BE2C (cell line): Measurements from ENCODE around the gene TBC1D22A.

Experiments
- DNase-seq: peaks from one replicate; pipeline ENCODE4 v3.0.0-alpha.2; 2020
- H3K27me3 ChIP-seq: fragments of 250-450 bp; sonication (Bioruptor Pico); 2 replicates; pipeline ENCODE4 v1.5.1; 2020; ENCODE audit warnings: mild to moderate bottlenecking
- H3K36me3 ChIP-seq: fragments of 250-450 bp; sonication (Bioruptor Pico); 2 replicates; pipeline ENCODE4 v1.5.1; 2020; ENCODE audit warnings: mild to moderate bottlenecking
- H3K4me1 ChIP-seq: fragments of 250-450 bp; sonication (Bioruptor Pico); 2 replicates; pipeline ENCODE4 v1.5.1; 2020
- H3K4me3 ChIP-seq: 2 replicates; pipeline ENCODE4 v1.5.1; 2011; ENCODE audit warnings: low read depth, low read length
- H3K9me3 ChIP-seq: fragments of 250-450 bp; sonication (Bioruptor Pico); 2 replicates; pipeline ENCODE4 v1.5.1; 2020
- TF ChIP-seq, protein P1 (sequence below): IDR thresholded peaks from 2 replicates; pipeline ENCODE4 v1.5.1; 2012; ENCODE audit warnings: mild to moderate bottlenecking, low read depth, low read length

The TBC1D22A gene

DNA sequence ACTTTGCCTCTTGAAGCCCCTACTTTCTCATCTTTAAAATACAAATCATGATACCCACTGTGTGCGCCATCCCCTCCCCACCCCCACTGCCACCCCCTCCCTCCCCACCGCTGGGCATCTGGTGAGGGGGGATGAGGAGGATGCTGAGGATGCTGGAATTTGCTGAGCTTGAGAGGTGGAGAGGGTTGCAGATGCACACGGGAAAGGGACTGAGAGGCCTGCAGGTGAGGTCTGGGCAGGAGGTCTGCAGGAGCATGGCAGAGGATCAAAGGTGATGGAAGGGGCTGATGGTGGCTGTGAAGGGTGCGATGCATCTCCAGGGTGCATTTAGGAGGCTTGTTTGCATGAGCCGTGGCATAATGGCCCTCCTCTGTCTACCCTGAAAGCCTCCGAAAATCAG, 7.6 kb upstream of the TBC1D22A start:
- DNase-seq = no peak
- no peaks in the 10 kb centered on the region for H3K36me3 ChIP-seq
- TF ChIP-seq, protein P1, sequence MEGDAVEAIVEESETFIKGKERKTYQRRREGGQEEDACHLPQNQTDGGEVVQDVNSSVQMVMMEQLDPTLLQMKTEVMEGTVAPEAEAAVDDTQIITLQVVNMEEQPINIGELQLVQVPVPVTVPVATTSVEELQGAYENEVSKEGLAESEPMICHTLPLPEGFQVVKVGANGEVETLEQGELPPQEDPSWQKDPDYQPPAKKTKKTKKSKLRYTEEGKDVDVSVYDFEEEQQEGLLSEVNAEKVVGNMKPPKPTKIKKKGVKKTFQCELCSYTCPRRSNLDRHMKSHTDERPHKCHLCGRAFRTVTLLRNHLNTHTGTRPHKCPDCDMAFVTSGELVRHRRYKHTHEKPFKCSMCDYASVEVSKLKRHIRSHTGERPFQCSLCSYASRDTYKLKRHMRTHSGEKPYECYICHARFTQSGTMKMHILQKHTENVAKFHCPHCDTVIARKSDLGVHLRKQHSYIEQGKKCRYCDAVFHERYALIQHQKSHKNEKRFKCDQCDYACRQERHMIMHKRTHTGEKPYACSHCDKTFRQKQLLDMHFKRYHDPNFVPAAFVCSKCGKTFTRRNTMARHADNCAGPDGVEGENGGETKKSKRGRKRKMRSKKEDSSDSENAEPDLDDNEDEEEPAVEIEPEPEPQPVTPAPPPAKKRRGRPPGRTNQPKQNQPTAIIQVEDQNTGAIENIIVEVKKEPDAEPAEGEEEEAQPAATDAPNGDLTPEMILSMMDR = no peak
- no peaks in the 10 kb centered on the region for H3K9me3 ChIP-seq
- no peak overlapping the region for H3K4me3 ChIP-seq
- peaks cover 6% of the 10 kb centered on the region; the same call in 1 of the 2 replicates for H3K4me1 ChIP-seq
- no peaks in the 10 kb centered on the region for H3K27me3 ChIP-seq

DNA sequence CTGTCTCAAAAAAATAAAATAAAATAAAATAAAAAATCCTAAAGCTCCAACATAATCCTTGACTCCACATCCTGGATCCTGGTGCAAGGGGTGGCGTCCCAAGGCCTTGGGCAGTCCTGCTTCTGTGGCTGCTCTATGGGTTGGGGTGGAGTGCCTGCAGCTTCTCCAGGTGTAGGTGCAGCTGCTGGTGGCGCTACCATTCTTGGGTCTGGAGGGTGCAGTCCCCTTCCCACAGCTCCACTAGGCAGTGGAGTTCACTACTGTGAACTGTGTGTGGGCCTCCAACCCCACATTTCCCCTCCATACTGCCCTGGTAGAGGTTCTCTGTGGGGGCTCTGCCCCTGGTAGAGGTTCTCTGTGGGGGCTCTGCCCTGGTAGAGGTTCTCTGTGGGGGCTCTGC, 6.9 kb upstream of the TBC1D22A start:
- H3K4me1 ChIP-seq = peaks cover 6% of the 10 kb centered on the region; the same call in 1 of the 2 replicates
- H3K36me3 ChIP-seq = no peaks in the 10 kb centered on the region
- H3K9me3 ChIP-seq = no peaks in the 10 kb centered on the region
- DNase-seq = no peak
- TF ChIP-seq, protein P1 = no peak
- H3K27me3 ChIP-seq = no peaks in the 10 kb centered on the region
- H3K4me3 ChIP-seq = no peak overlapping the region

DNA sequence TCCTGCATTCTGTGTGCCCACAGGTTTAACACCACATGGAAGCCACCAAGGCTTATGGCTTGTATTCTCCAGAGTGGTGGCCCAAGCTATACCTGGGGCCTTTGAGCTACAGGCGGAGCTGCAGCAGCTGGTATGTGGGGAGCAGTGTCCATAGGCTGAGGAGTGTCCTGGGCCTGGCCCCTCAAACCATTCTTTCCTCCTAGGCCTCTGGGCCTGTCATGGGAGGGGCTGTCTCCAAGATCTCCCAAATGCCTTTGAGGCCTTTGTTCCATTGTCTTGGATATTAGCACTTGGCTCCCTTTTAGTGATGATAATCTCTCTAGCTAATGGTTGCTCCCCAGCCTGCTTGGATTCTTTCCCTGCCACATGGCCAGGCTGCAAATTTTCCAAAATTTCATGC, 6.4 kb upstream of the TBC1D22A start:
- H3K36me3 ChIP-seq = no peaks in the 10 kb centered on the region
- H3K9me3 ChIP-seq = no peaks in the 10 kb centered on the region
- H3K4me1 ChIP-seq = peaks cover 6% of the 10 kb centered on the region; the same call in 1 of the 2 replicates
- H3K27me3 ChIP-seq = no peaks in the 10 kb centered on the region
- DNase-seq = no peak
- TF ChIP-seq, protein P1 = no peak
- no peak overlapping the region for H3K4me3 ChIP-seq

DNA sequence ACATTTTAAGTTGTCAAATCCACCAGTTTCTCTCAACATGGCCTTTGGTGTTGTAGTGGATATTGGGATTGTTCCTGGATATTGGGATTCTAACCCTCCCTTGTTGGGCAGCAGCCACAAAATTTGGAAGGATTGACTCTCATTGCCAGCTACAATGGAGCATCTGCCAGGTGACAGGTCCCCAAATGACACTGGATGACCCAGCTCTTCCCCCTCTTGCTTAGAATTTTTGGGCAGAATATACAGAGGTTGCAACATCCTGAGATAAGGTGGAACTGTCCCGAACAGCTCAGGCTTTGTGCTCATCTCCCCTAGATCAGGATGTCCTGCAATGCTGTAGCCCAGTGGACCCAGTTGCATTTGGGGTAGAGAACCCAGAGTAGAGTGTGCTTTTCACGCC, 5.3 kb upstream of the TBC1D22A start:
- H3K27me3 ChIP-seq = no peaks in the 10 kb centered on the region
- DNase-seq = no peak
- peaks cover 6% of the 10 kb centered on the region; the same call in 1 of the 2 replicates for H3K4me1 ChIP-seq
- no peak overlapping the region for H3K4me3 ChIP-seq
- no peaks in the 10 kb centered on the region for H3K9me3 ChIP-seq
- TF ChIP-seq, protein P1 = no peak
- no peaks in the 10 kb centered on the region for H3K36me3 ChIP-seq

DNA sequence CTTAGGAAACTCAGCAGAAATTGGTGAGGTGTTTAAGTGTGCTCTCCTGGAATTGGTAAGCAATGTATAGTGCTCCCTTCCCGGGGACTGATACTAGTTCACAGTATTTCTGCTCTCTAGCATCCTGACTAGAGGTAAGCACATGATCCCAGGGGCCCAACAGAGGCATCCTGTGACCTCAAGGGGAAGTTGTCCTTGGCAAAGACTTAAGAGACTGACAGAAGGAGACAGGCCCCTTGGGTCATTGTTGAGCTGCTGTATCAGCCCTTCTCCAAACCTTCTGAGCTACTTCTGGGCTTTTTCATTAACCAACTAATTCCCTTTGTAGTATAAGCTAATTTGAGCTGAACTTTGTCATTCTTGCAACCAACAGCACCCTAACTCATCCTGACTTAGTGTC, 4.3 kb upstream of the TBC1D22A start:
- no peaks in the 10 kb centered on the region for H3K9me3 ChIP-seq
- H3K4me3 ChIP-seq = no peak overlapping the region
- no peak for DNase-seq
- TF ChIP-seq, protein P1 = no peak
- H3K36me3 ChIP-seq = no peaks in the 10 kb centered on the region
- no peaks in the 10 kb centered on the region for H3K27me3 ChIP-seq
- peaks cover 6% of the 10 kb centered on the region; the same call in 1 of the 2 replicates for H3K4me1 ChIP-seq

DNA sequence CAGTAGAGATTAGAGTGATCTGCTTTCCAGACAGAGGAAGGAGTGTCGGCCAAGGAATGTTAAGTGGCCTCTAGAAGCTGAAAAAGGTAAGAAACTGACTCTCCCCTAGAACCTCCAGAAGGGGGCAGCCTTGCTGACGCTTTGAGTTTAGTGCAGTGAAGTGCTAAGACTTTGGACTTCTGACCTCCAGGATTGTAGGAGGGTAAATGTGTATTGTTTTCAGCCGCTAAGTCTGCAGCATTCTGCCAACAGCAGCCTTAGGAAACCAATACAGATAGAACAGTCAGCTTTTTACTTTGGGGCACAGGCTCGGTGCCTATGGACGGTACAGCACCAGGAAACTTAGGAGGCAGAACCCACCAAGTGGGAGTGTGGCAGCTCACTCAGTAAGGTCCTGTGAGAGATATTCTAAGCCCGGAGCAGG, 3.6 kb upstream of the TBC1D22A start:
- TF ChIP-seq, protein P1 = peak; percentile 90
- Histone ChIP-seq H3K9me3 (no peaks in the 10 kb centered on the region), H3K4me3 (no peak overlapping the region), H3K27me3 (no peaks in the 10 kb centered on the region), H3K36me3 (no peaks in the 10 kb centered on the region), H3K4me1 (peaks cover 6% of the 10 kb centered on the region; the same call in 1 of the 2 replicates)
- DNase-seq = no peak
